Breast epithelium (tissue), 3 donors: ENCODE results near the gene FGGY.

ENCODE experiments used
- CTCF ChIP-seq, 3 donors: fragments of 450-650 bp; IDR thresholded peaks; one replicate each; pipeline ENCODE4 v1.5.1; 2016 to 2017; ENCODE audit warnings: antibody characterized with exemption in 3 of 3, mild to moderate bottlenecking in 3 of 3, moderate library complexity in 3 of 3
- POLR2A ChIP-seq: fragments of 450-650 bp; IDR thresholded peaks from one replicate; pipeline ENCODE4 v1.6.1; 2016; ENCODE audit warnings: antibody characterized with exemption, mild to moderate bottlenecking, moderate library complexity

GRCh38 chr1:59739111-59739510 is 442.2 kb downstream of the FGGY start:
- TF ChIP-seq POLR2A (no peak), CTCF (IDR thresholded peaks at IDR 0.05) (no peak)
